ENCODE measurements around the gene KBTBD8. TPM values are rescaled to one million over a fixed set of nuclear protein-coding genes. Genes with fewer than 3 reads are reported as not detected.

Gene KBTBD8
- total and polyA plus RNA-seq, 8 donors, result 1.1 to 3.6 (median 1.7) TPM

GRCh38 chr3:67031986-67032385, 33.9 kb downstream of the KBTBD8 start:
- H3K27me3 ChIP-seq, result no peaks in the 10 kb centered on the region
- H3K4me1 ChIP-seq, result no peaks in the 10 kb centered on the region
- no peaks in the 10 kb centered on the region for H3K36me3 ChIP-seq
- H3K27ac ChIP-seq, result no peak overlapping the region
- no peaks in the 10 kb centered on the region for H3K9me3 ChIP-seq
- DNase-seq (no peak), ATAC-seq (no peak)
- H3K4me3 ChIP-seq, result no peak overlapping the region
- intact Hi-C loops (cut with DNase I), result no loop called here
- no peak for TF ChIP-seq CTCF (IDR thresholded peaks at IDR 0.05)

- no peaks in the 10 kb centered on the region for H3K36me3 ChIP-seq
- no peak overlapping the region for H3K4me3 ChIP-seq
- intact Hi-C loops (cut with DNase I), result no loop called here
- TF ChIP-seq CTCF (IDR thresholded peaks at IDR 0.05), result no peak
- H3K27me3 ChIP-seq, result no peaks in the 10 kb centered on the region
- no peaks in the 10 kb centered on the region for H3K9me3 ChIP-seq
- no peak for DNase-seq
- no peaks in the 10 kb centered on the region for H3K4me1 ChIP-seq
- H3K27ac ChIP-seq, result no peak overlapping the region
- no peak for ATAC-seq
Measured at GRCh38 chr3:67033079-67033478, 35.0 kb downstream of the KBTBD8 start.

- no peak for TF ChIP-seq CTCF (IDR thresholded peaks at IDR 0.05)
- intact Hi-C loops (cut with DNase I), result no loop called here
- DNase-seq (no peak), ATAC-seq (no peak)
- Histone ChIP-seq H3K36me3 (no peaks in the 10 kb centered on the region), H3K27me3 (no peaks in the 10 kb centered on the region), H3K27ac (no peak overlapping the region), H3K4me1 (no peaks in the 10 kb centered on the region), H3K4me3 (no peak overlapping the region), H3K9me3 (no peaks in the 10 kb centered on the region)
Measured at GRCh38 chr3:67034371-67034770, 36.3 kb downstream of the KBTBD8 start.

- no peaks in the 10 kb centered on the region for H3K27me3 ChIP-seq
- H3K27ac ChIP-seq, result no peak overlapping the region
- no peaks in the 10 kb centered on the region for H3K4me1 ChIP-seq
- intact Hi-C loops (cut with DNase I), result no loop called here
- no peak overlapping the region for H3K4me3 ChIP-seq
- TF ChIP-seq CTCF (IDR thresholded peaks at IDR 0.05), result no peak
- H3K36me3 ChIP-seq, result no peaks in the 10 kb centered on the region
- H3K9me3 ChIP-seq, result no peaks in the 10 kb centered on the region
- no peak for DNase-seq
- ATAC-seq, result no peak
Measured at GRCh38 chr3:67037615-67038014, 39.5 kb downstream of the KBTBD8 start.

- Histone ChIP-seq H3K27ac (no peak overlapping the region), H3K36me3 (no peaks in the 10 kb centered on the region), H3K4me3 (no peak overlapping the region), H3K9me3 (no peaks in the 10 kb centered on the region), H3K27me3 (no peaks in the 10 kb centered on the region), H3K4me1 (no peaks in the 10 kb centered on the region)
- no peak for DNase-seq
- intact Hi-C loops (cut with DNase I), result no loop called here
- no peak for TF ChIP-seq CTCF (IDR thresholded peaks at IDR 0.05)
- no peak for ATAC-seq
Measured at GRCh38 chr3:67044295-67044694, 46.2 kb downstream of the KBTBD8 start.

Data from left lung (tissue), 10 donors.